ENCODE measurements around the gene NFKBIE.

Gene NFKBIE

GRCh38 chr6:44270526-44271405 is 5.4 kb upstream of the NFKBIE start:
- no peak overlapping the region for H3K4me2 ChIP-seq
- H4K20me1 ChIP-seq (ENCODE audit: insufficient read depth) = no peaks in the 10 kb centered on the region
- H3K27ac ChIP-seq = no peak overlapping the region

GRCh38 chr6:44269921-44270525 is 4.7 kb upstream of the NFKBIE start, which contains the start of gene TMEM151B:
Gene TMEM151B, plus strand, starts transcription at chr6:44270450. Its CDS starts 293 bp downstream, at chr6:44270743.
- Histone ChIP-seq H3K27me3 (ENCODE audit: insufficient read depth, low read depth) (peaks cover 40% of the 10 kb centered on the region), H3K27ac (no peak within 1 kb of the TSS), H3K4me1 (ENCODE audit: low read depth, poor library complexity, severe bottlenecking) (peaks cover 24% of the 10 kb centered on the region), H3K4me3 (IDR thresholded peaks at IDR 0.05; ENCODE audit: insufficient read depth, low read depth, low read length) (no peak within 1 kb of the TSS), H3K36me3 (ENCODE audit: insufficient read depth) (no peaks in the 10 kb centered on the region), H2AFZ (ENCODE audit: low read depth) (no peak within 1 kb of the TSS), H4K20me1 (ENCODE audit: insufficient read depth) (no peaks in the 10 kb centered on the region), H3K9ac (no peak within 1 kb of the TSS), H3K4me2 (no peak within 1 kb of the TSS), H3K79me2 (ENCODE audit: insufficient read depth, low read depth) (peaks cover 2% of the 10 kb centered on the region; the same call in 1 of the 2 replicates)
- TF ChIP-seq CTCF (conservative IDR thresholded peaks at IDR 0.05; ENCODE audit: low read depth, low read length) = no peak

More at GRCh38 chr6:44270526-44271405, 5.4 kb upstream of the NFKBIE start:
- Histone ChIP-seq H3K36me3 (ENCODE audit: insufficient read depth) (no peaks in the 10 kb centered on the region), H3K9ac (no peak overlapping the region), H2AFZ (ENCODE audit: low read depth) (no peak overlapping the region), H3K27me3 (ENCODE audit: insufficient read depth, low read depth) (peaks cover 40% of the 10 kb centered on the region), H3K79me2 (ENCODE audit: insufficient read depth, low read depth) (no peaks in the 10 kb centered on the region), H3K4me3 (IDR thresholded peaks at IDR 0.05; ENCODE audit: insufficient read depth, low read depth, low read length) (no peak overlapping the region), H3K4me1 (ENCODE audit: low read depth, poor library complexity, severe bottlenecking) (peaks cover 21% of the 10 kb centered on the region)
- TF ChIP-seq CTCF (conservative IDR thresholded peaks at IDR 0.05; ENCODE audit: low read depth, low read length) = no peak

DNA sequence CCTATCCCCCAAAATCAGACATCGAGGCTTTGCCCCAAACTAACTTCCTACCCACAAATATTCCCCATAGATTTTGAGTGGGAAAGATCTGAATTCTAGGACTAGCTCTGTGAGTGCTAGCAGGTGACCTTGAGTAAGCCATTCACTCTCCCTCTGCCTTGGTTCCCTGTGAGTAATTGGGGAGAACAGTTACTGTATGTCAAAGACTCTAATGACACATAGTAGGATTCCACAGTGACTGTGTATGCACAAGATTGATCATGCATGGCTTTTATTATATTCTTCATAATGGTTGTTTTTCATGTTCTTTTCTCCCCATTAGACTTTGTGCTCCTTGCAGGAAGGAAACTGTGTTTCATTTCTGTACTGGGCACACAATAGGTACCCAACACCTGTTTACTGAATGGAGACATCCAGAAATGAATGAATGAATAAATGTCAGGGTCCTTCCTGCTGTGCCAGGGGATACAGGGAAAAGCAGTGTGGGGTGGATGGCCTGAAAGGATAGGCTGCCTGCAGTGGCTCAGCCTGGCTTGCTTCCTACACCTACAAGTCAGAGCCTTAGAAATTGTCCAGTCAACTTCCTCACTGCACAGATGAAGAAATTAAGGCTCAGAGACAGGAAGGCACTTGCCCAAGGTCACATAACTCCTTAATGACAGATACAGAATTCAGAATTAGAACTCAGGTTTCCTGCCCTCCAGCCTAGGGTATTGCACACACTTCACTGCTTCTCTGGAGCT is 4.0 kb upstream of the NFKBIE start:
- Histone ChIP-seq H2AFZ (ENCODE audit: low read depth) (no peak overlapping the region), H3K9ac (no peak overlapping the region), H3K4me3 (IDR thresholded peaks at IDR 0.05; ENCODE audit: insufficient read depth, low read depth, low read length) (no peak overlapping the region), H3K79me2 (ENCODE audit: insufficient read depth, low read depth) (peaks cover 9% of the 10 kb centered on the region), H3K4me1 (ENCODE audit: low read depth, poor library complexity, severe bottlenecking) (peaks cover 24% of the 10 kb centered on the region), H3K4me2 (no peak overlapping the region), H3K36me3 (ENCODE audit: insufficient read depth) (no peaks in the 10 kb centered on the region), H3K27me3 (ENCODE audit: insufficient read depth, low read depth) (peaks cover 39% of the 10 kb centered on the region), H3K27ac (no peak overlapping the region), H4K20me1 (ENCODE audit: insufficient read depth) (no peaks in the 10 kb centered on the region)
- TF ChIP-seq CTCF (conservative IDR thresholded peaks at IDR 0.05; ENCODE audit: low read depth, low read length) = no peak

DNA sequence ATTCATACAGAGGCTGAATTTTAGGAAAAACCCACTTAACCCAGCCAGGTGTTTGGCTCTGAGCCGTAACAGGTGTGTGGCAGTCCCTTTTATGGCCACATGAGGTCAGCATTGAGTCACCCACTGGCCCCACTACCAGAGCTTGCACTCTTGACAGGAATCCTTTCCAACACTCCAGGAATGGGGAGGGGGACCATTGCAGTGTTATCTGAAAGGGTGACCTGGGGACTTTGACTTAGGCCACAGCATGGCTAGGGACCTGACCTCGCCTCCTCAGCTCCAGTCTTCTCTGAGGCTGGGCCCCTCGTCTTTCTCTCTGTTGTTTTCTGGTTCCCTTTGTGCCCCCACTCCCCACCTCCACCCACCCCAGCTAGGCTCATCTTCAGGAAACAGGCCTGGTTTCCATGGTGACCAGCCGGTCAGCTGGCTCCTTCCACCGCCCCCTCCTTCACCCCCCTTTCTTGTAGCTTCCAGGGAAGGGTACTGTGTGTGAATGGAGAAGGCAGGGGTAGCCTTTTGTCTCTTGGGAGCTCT is 2.8 kb upstream of the NFKBIE start:
- Histone ChIP-seq H3K4me1 (ENCODE audit: low read depth, poor library complexity, severe bottlenecking) (peaks cover 24% of the 10 kb centered on the region), H3K4me3 (IDR thresholded peaks at IDR 0.05; ENCODE audit: insufficient read depth, low read depth, low read length) (no peak overlapping the region), H4K20me1 (ENCODE audit: insufficient read depth) (no peaks in the 10 kb centered on the region), H3K9ac (no peak overlapping the region), H3K4me2 (no peak overlapping the region; the same call in 1 of the 2 replicates), H3K79me2 (ENCODE audit: insufficient read depth, low read depth) (peaks cover 21% of the 10 kb centered on the region), H3K27ac (no peak overlapping the region), H2AFZ (ENCODE audit: low read depth) (no peak overlapping the region), H3K27me3 (ENCODE audit: insufficient read depth, low read depth) (peaks cover 35% of the 10 kb centered on the region), H3K36me3 (ENCODE audit: insufficient read depth) (no peaks in the 10 kb centered on the region)
- TF ChIP-seq CTCF (conservative IDR thresholded peaks at IDR 0.05; ENCODE audit: low read depth, low read length) = peak; percentile 96
